GM12891 (cell line): ENCODE data around the gene RNF208. TPM values are rescaled to one million over a fixed set of nuclear protein-coding genes. Genes with fewer than 3 reads are reported as not detected.

Experiments used
- DNase-seq: peaks from one replicate; pipeline ENCODE4 v3.0.0; 2011; ENCODE audit warnings: low spot score; ENCODE audit not compliant: insufficient read length
- FAIRE-seq: peaks from 2 replicates; lab custom pipeline; 2011; peaks lifted over from hg19 to GRCh38; lab: Jason Lieb, UNC
- PAX5 ChIP-seq: IDR thresholded peaks from 2 replicates; pipeline ENCODE4 v1.6.1; 2011; ENCODE audit warnings: low read length, moderate library complexity, mild to moderate bottlenecking; ENCODE audit not compliant: insufficient read depth, severe bottlenecking
- POLR2A ChIP-seq: IDR thresholded peaks from 2 replicates; pipeline ENCODE4 v1.6.1; 2011; ENCODE audit warnings: low read depth, low read length, control low read depth
- POLR2AphosphoS5 ChIP-seq: IDR thresholded peaks from 2 replicates; pipeline ENCODE4 v1.6.1; 2011; ENCODE audit warnings: low read depth, low read length, control low read depth
- POU2F2 ChIP-seq: IDR thresholded peaks from 2 replicates; pipeline ENCODE4 v1.6.1; 2011; ENCODE audit warnings: low read depth, mild to moderate bottlenecking, control low read depth, low read length, moderate library complexity
- SPI1 ChIP-seq: IDR thresholded peaks from 2 replicates; pipeline ENCODE4 v1.6.1; 2011; ENCODE audit warnings: low read depth, low read length, control low read depth
- TAF1 ChIP-seq: IDR thresholded peaks from 2 replicates; pipeline ENCODE4 v1.6.1; 2011; ENCODE audit warnings: low read depth, low read length, control low read depth
- polyA plus RNA-seq: library from polyadenylated mRNA; unstranded; fragments of >200 nt; gene quantifications from one replicate; pipeline ENCODE4 v1.2.1, GENCODE V29; 2012; ENCODE audit warnings: low read depth, missing spikeins, inconsistent platforms; ENCODE audit not compliant: missing spikeins

The RNF208 gene, protein sequence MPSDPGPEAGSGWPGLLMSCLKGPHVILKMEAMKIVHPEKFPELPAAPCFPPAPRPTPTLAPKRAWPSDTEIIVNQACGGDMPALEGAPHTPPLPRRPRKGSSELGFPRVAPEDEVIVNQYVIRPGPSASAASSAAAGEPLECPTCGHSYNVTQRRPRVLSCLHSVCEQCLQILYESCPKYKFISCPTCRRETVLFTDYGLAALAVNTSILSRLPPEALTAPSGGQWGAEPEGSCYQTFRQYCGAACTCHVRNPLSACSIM
- polyA plus RNA-seq: 5.2 TPM

DNA sequence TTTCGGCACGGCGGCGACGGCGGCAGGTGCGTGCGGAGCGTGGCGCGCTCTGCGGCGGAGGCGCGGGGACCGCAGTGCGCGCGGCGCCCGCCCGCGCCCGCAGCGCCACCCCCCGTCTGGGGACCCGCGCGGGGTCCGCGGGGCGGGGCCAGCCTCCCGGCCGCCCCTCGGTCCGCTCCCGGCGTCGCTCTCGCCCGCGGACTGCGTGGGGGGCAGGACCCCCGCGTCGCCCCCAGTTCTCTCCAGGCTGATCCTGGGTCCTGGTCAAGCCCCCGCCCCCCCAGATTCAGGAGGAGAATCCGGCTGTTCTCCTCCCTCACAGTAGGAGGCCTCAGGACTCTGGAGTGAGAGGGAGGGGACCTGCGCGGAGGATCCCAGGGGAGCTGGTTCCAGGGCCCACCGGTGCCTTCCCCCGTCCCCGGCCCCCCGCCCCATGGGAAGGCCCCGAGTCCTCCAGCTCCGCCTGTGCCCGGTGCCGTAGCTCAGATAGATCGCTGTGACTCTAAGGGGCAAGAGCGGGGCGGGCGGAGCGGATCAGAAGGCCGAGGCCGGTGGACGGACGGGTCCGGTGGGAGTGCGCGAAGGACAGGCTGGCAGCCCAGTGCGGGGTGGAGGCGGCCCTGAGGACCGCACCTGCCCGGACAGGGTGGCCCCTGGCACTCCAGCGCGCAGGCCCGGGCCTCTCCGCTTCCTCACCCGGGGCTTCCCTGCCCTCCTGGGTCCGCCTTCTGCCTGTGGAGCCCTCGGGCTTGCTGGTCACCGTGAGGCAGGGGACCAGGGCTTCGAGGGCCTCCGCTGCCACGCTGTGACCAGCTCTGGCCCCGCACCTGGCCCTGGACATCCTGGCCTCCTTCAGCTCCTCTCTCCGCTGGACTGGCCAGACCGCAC lies at the start of gene RNF208:
Gene RNF208 (minus strand): TSS at position 51 of the 888 bp plus-strand sequence. CDS start 1,028 bp downstream, outside the sequence.
- DNase-seq: no peak
- no peak for TF ChIP-seq PAX5
- TF ChIP-seq POLR2A: no peak
- FAIRE-seq: peak; percentile 81

DNA sequence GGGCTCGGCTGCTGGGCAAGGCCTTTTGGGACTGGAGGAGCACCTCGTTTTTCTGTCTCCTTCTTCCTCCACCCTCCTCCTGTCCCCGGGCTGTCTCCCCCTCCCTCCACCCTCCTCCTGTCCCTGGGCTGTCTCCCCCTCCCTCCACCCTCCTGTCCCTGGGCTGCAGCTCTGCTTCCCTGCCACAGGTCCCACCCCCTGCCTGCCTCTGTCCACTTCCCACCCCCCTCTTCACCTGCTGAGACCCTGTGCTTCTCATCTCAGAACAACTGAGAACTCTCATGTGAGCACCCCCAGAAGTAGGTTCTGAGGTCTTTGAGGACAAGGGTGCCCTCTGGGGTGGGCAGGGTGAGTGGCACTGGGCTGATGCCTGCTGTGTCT lies 49.6 kb upstream of the RNF208 start:
- FAIRE-seq (no peak), DNase-seq (no peak)
- TF ChIP-seq POLR2AphosphoS5: no peak
- TF ChIP-seq POLR2A: no peak
- TF ChIP-seq POU2F2: no peak
- no peak for TF ChIP-seq SPI1
- TF ChIP-seq PAX5: no peak
- TF ChIP-seq TAF1: no peak

DNA sequence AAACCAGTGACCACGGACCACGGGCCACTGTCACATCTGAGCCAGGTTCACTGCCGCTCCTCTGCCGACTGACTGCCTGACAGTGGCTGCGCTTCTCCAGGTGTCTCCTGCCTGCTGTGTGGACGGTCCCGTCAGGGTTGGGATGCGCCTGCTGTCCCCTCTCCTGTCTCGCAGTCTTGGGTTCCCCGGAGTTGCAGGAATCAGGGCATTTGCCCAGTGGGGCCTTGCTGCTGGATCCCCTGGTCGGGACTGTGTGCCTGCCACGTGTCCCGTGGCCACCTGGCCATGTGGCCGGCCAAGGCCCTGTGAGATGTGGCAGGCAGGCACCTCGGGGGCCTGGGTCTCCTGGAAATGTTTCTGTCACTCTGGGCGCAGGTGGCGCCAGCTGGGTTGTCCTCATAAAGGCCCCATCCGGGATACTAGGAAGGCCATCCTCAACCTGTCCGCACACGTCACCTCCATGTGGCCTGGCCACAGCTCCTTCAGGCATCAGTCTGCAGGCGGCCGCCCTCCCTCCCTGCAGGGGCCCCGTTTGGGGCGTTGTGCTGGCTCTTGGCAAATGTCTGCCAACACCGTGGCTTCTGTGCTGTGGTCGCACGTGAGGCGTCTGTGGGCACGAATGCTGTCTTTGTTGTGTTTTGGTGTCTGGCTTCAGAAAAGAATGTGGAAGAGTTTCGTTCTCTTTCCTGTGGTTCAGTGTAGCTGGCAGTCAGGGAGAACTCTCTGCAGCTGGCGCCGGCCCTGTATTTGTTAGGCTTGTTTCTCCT lies 49.1 kb upstream of the RNF208 start:
- TF ChIP-seq SPI1 (no peak), POU2F2 (no peak), POLR2AphosphoS5 (no peak), PAX5 (no peak), TAF1 (no peak), POLR2A (no peak)
- FAIRE-seq (no peak), DNase-seq (no peak)

DNA sequence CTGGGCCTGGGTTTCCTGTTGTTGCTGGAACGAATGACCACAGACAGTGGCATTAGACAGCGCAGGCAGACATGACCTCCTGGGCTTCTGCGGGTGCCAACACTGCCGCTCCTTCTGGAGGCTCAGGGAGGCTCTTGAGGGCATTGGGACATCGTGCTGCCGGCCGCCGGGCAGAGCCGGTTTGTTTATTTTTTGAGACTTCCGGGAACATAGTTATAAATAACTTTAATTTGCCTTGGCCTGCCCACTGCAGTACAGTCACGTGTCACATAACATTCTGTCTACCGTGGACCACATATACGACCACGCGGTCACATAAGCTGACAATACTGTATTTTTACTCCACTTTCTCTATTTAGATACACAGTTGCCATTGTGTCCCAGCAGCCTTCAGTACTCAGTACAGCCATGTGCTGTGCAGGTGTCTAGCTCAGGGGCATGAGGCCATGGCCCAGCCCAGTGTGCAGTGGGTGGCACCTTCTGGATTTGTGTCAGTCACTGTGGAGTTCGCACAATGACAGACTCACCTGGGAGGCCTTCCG lies 47.3 kb upstream of the RNF208 start:
- DNase-seq (no peak), FAIRE-seq (peak; percentile 72)
- TF ChIP-seq POLR2AphosphoS5 (no peak), SPI1 (no peak), POLR2A (no peak), POU2F2 (no peak), TAF1 (no peak), PAX5 (no peak)

DNA sequence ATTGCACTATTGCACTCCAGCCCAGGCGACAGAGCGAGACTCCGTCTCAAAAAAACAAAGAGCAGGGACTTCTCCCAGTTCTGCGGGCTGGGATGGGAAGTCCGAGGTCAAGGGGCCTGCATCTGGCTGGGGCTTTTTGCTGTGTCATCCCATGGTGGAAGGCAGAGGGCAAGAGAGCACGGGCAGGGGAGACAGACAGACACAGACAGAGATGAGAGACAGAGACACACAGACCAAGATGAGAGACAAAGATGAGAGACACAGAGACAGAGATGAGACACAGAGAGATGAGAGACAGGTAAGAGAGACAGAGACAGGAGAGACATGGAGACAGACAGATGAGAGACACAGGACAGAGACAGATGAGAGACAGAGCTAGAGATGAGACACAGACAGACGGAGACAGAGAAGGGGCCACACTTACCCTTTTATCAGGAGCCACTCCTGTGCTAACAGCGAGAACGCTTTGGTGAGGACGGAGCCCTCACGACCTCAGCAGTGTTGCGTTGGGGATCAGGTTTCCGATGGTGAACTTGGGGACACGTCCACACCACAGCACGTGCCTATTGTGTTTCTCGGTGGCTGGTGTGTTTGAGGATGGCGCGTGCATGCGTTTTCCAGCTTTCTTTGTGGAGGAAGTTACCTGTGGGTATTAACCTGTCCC lies 46.6 kb upstream of the RNF208 start:
- peak; percentile 48 for FAIRE-seq

DNA sequence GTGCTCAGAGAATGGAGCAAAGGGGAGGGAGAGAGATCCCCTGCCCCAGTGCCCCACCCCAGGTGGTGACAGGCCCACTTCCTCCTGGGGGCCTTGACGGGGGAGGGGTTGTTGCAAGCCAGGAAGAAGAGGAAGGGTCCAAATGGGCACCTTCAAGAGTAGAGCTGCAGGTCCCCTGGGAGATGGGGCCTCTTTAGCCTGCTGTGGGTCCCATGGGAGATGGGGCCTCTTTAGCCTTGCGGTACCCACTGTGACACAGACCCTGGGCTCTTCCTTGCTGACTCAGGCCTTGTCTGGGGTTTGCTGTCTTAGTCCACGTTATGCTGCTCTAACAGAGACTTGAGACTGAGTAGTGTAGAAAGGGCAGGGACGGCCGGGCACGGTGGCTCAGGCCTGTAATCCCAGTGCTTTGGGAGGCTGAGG lies 45.9 kb upstream of the RNF208 start:
- TF ChIP-seq SPI1 (no peak), POLR2AphosphoS5 (no peak), PAX5 (no peak), POLR2A (no peak), TAF1 (no peak), POU2F2 (no peak)
- DNase-seq (no peak), FAIRE-seq (no peak)

More for the DNA sequence above, 46.6 kb upstream of the RNF208 start:
- TF ChIP-seq PAX5 (no peak), POU2F2 (no peak), SPI1 (no peak), POLR2AphosphoS5 (no peak), TAF1 (no peak), POLR2A (no peak)
- no peak for DNase-seq

DNA sequence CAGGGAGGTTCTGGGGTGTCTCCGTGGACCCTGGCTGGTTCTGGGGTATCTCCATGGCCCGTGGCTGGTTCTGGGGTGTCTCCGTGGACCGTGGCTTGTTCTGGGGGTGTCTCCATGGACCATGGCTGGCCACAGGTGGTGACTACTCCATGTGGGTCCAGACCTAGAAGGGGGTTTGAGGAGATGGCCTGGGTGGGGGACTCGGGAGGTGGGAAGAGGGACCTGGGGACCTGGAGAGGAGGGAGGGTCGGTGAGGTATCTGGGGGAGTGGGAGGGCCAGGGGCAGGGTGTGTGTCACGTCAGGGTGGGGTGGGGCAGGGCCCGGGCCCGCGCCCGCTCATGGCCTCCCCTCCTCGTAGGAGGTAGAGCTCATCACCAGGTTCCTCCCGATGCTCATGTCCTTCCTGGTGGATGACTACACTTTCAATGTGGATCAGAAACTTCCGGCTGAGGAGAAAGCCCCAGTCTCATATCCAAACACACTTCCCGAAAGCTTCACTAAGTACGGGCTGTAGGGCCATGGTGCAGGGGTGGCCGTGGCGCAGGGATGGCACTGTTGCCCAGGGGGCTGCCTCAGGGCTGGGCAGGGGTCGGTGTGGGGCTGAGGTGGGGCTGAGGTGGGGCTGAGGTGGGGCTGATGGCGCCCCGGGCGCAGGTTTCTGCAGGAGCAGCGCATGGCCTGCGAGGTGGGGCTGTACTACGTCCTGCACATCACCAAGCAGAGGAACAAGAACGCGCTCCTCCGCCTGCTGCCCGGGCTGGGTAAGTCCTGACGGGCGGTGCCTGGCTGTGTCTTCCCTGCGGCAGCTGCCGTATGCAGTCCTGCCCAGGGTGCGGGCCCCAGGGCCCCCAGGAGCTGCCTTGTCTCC lies 44.8 kb upstream of the RNF208 start:
- FAIRE-seq: no peak
- DNase-seq: no peak
- TF ChIP-seq POLR2AphosphoS5: no peak
- no peak for TF ChIP-seq POLR2A
- no peak for TF ChIP-seq SPI1
- TF ChIP-seq PAX5: no peak
- TF ChIP-seq TAF1: no peak
- no peak for TF ChIP-seq POU2F2

DNA sequence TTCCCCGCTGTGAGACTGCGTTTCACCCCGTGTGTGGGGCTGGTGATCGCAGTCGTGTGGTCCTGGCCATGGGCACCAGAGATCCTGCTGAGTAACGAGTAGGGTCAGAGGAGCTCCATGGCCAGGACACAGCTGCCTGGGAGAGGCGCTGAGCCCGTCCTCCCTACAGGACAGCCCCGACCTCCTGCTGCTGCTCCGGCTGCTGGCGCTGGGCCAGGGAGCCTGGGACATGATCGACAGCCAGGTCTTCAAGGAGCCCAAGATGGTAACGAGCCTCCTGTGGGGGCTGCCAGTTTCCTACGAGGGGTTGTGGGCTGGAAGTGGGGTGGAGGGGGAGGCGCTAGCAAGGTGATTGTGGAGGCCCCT lies 44.1 kb upstream of the RNF208 start:
- no peak for FAIRE-seq
- no peak for DNase-seq
- TF ChIP-seq POU2F2 (no peak), POLR2A (no peak), SPI1 (no peak), PAX5 (no peak), TAF1 (no peak), POLR2AphosphoS5 (no peak)
